Measurements from ENCODE around the gene OR51G1.
"Not testable (repeated sequence)": the region's sequence is repeated elsewhere in the genome, so short reads cannot be mapped to it uniquely, and the experiment has no call there.

The OR51G1 gene, protein sequence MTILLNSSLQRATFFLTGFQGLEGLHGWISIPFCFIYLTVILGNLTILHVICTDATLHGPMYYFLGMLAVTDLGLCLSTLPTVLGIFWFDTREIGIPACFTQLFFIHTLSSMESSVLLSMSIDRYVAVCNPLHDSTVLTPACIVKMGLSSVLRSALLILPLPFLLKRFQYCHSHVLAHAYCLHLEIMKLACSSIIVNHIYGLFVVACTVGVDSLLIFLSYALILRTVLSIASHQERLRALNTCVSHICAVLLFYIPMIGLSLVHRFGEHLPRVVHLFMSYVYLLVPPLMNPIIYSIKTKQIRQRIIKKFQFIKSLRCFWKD

DNA sequence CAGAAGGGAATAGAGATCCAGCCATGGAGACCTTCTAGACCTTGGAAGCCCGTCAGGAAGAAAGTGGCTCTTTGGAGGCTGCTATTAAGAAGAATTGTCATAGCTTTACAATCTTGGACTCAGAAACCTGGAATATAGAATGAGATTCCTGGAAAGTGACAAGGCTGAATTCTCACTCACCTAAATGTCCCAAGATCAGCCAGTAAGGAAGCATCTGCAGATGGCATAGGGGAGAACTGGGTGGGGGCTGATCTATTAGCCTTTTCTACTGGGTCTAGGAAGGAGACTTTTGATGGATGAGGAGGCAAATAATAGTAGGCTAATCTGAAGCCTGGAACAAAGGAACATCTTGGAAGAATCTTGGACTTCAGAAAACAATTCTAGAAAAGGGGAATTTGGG lies at the start of gene OR51G1:
OR51G1 (minus strand) TSS at position 101 of the 400 bp plus-strand sequence; CDS start at position 101, 0 bp downstream.
- H3K4me1 ChIP-seq (ENCODE audit: control insufficient read depth in 1 of 2, insufficient read depth in 1 of 2, low read depth in 1 of 2, low read length in 1 of 2): no peaks in the 10 kb centered on the region
- H3K4me3 ChIP-seq (ENCODE audit: low read depth in 1 of 2, low read length in 1 of 2): no peak within 1 kb of the TSS
- TF ChIP-seq, protein P1, sequence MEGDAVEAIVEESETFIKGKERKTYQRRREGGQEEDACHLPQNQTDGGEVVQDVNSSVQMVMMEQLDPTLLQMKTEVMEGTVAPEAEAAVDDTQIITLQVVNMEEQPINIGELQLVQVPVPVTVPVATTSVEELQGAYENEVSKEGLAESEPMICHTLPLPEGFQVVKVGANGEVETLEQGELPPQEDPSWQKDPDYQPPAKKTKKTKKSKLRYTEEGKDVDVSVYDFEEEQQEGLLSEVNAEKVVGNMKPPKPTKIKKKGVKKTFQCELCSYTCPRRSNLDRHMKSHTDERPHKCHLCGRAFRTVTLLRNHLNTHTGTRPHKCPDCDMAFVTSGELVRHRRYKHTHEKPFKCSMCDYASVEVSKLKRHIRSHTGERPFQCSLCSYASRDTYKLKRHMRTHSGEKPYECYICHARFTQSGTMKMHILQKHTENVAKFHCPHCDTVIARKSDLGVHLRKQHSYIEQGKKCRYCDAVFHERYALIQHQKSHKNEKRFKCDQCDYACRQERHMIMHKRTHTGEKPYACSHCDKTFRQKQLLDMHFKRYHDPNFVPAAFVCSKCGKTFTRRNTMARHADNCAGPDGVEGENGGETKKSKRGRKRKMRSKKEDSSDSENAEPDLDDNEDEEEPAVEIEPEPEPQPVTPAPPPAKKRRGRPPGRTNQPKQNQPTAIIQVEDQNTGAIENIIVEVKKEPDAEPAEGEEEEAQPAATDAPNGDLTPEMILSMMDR (IDR thresholded peaks at IDR 0.05): no peak
- H3K27ac ChIP-seq: no peak within 1 kb of the TSS
- H3K36me3 ChIP-seq: no peaks in the 10 kb centered on the region
- no peaks in the 10 kb centered on the region for H3K27me3 ChIP-seq
- H3K9me3 ChIP-seq: no peaks in the 10 kb centered on the region

DNA sequence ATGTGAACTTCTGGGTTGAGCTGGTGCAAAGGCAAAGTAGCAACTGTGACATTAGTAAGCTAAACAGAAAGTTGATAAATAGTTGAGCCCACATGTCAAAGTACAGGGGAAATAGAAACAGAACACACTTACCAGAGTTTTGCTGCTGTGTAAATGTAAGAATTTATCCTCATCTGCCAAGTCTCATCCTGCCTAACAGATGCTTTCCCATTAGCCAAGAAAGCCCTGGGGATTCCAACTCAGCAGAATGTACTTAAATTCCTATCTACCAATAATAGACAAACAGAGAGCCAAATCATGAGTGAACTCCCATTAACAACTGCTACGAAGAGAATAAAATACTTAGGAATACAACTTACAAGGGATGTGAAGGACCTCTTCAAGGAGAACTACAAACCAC lies 38.7 kb upstream of the OR51G1 start:
- H3K4me3 ChIP-seq (ENCODE audit: low read depth in 1 of 2, low read length in 1 of 2): no peak overlapping the region
- H3K9me3 ChIP-seq: no peaks in the 10 kb centered on the region
- no peak overlapping the region for H3K27ac ChIP-seq
- no peaks in the 10 kb centered on the region for H3K27me3 ChIP-seq
- TF ChIP-seq, protein P1 (IDR thresholded peaks at IDR 0.05): no peak
- H3K36me3 ChIP-seq: no peaks in the 10 kb centered on the region
- H3K4me1 ChIP-seq (ENCODE audit: control insufficient read depth in 1 of 2, insufficient read depth in 1 of 2, low read depth in 1 of 2, low read length in 1 of 2): no peaks in the 10 kb centered on the region

DNA sequence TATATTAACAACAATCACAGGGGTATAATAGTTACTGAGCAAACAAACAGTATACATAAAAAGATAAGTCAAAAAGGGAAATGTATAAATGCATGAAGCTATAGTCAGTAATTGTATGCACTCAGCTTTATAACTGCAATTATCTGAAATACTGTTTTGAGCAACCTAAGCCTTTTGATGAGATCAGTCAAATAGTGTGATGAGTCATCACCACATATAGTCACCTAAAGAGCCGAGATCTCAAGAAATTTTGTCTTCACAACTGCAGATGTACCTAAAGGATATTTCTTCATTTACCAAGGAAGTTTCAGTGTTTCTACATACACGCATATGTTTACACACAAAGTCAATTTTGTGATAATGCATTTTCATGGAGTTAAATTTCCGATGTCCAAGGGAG lies 36.7 kb upstream of the OR51G1 start:
- H3K36me3 ChIP-seq: no peaks in the 10 kb centered on the region
- H3K4me1 ChIP-seq (ENCODE audit: control insufficient read depth in 1 of 2, insufficient read depth in 1 of 2, low read depth in 1 of 2, low read length in 1 of 2): no peaks in the 10 kb centered on the region
- H3K27me3 ChIP-seq: no peaks in the 10 kb centered on the region
- no peak overlapping the region for H3K4me3 ChIP-seq (ENCODE audit: low read depth in 1 of 2, low read length in 1 of 2)
- H3K27ac ChIP-seq: no peak overlapping the region
- H3K9me3 ChIP-seq: no peaks in the 10 kb centered on the region
- TF ChIP-seq, protein P1 (IDR thresholded peaks at IDR 0.05): no peak

DNA sequence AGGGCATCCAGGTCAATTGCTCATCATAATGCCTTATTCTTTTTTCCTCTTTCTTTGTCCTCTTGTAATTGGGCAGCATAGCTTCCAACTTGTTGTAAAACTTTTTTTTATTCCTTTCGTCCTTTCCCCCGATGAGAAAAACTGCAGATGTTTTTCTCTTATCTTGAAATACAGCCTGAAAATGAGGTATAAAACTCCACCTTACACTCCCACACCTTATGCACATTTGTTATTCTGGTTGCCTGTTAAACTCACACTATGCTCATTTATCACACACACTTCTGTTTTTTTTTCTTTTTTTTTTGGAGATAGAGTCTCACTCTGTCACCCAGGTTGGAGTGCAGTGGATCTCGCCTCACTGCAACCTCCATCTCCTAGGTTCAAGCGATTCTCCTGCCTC lies 33.3 kb upstream of the OR51G1 start:
- no peaks in the 10 kb centered on the region for H3K27me3 ChIP-seq
- H3K4me3 ChIP-seq (ENCODE audit: low read depth in 1 of 2, low read length in 1 of 2): no peak overlapping the region
- TF ChIP-seq, protein P1 (IDR thresholded peaks at IDR 0.05): no peak
- H3K27ac ChIP-seq: no peak overlapping the region
- no peaks in the 10 kb centered on the region for H3K9me3 ChIP-seq
- no peaks in the 10 kb centered on the region for H3K4me1 ChIP-seq (ENCODE audit: control insufficient read depth in 1 of 2, insufficient read depth in 1 of 2, low read depth in 1 of 2, low read length in 1 of 2)
- no peaks in the 10 kb centered on the region for H3K36me3 ChIP-seq

DNA sequence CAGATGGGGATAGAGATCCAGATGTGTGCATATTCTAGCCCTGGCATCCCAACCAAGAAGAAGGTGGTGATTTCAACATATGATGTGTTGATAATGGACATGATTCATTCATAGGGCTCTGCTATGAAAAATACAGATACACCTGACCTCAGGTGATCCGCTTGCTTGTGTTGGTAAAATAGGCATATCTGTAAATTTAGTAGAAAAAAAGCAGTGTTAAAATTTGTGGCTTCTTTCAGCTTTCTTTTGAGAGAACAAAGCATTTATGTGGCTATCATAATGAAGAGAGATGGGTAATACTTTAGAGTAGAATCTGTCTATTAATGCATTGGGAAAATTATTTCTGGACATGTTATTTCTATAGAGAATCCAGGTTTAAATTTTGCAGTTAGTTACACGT lies 31.5 kb upstream of the OR51G1 start, which contains the start of gene OR51A2:
OR51A2 (minus strand) TSS at position 101 of the 400 bp plus-strand sequence; CDS start at position 101, 0 bp downstream.
- H3K36me3 ChIP-seq, H3K27me3 ChIP-seq, H3K9me3 ChIP-seq: not testable (repeated sequence)

DNA sequence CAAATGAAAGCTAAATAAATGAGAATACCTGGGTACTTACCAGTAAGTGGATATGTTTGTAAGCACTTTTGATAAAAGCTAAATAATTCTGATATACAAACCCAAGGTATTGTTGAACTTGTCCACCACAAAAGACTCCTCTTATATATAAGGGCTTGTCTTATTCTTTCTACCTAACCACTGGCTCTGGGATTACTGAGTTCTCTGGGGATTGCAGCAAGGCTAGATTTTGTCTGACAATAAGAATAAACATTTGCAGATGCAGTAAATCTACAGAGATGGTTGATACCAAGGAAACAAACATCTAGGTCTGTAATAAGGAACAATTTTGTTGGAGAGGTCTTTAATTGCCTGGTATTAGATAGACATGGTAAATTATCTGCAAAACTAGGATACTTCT lies 23.4 kb upstream of the OR51G1 start, which contains the start of gene OR51A4:
OR51A4 (minus strand) TSS at position 101 of the 400 bp plus-strand sequence. CDS start 505 bp downstream, outside the sequence.
- TF ChIP-seq, protein P1 (IDR thresholded peaks at IDR 0.05): no peak
- Histone ChIP-seq H3K36me3 (no peaks in the 10 kb centered on the region), H3K4me1 (ENCODE audit: control insufficient read depth in 1 of 2, insufficient read depth in 1 of 2, low read depth in 1 of 2, low read length in 1 of 2) (no peaks in the 10 kb centered on the region), H3K9me3 (no peaks in the 10 kb centered on the region), H3K4me3 (ENCODE audit: low read depth in 1 of 2, low read length in 1 of 2) (no peak within 1 kb of the TSS), H3K27me3 (no peaks in the 10 kb centered on the region), H3K27ac (no peak within 1 kb of the TSS)

More for the DNA sequence above, 31.5 kb upstream of the OR51G1 start, which contains the start of gene OR51A2:
- not testable (repeated sequence) for H3K4me3 ChIP-seq (ENCODE audit: low read depth in 1 of 2, low read length in 1 of 2); H3K4me1 ChIP-seq (ENCODE audit: control insufficient read depth in 1 of 2, insufficient read depth in 1 of 2, low read depth in 1 of 2, low read length in 1 of 2); H3K27ac ChIP-seq
